Occipital lobe (tissue), 2 donors: Measurements from ENCODE around the gene POPDC2. TPM values are rescaled to one million over a fixed set of nuclear protein-coding genes. Genes with fewer than 3 reads are reported as not detected.

ENCODE experiments used
- DNase-seq: peaks from one replicate; lab custom pipeline; 2025; lab: John Stamatoyannopoulos, UW
- total RNA-seq: library from RNA; depleted of rRNA; stranded (reverse); fragments of >200 nt; gene quantifications from one replicate; pipeline ENCODE4 v1.2.3, GENCODE V29; 2014

The POPDC2 gene
- total RNA-seq, 1 donor from 2014 or later: 0.94 TPM

DNA sequence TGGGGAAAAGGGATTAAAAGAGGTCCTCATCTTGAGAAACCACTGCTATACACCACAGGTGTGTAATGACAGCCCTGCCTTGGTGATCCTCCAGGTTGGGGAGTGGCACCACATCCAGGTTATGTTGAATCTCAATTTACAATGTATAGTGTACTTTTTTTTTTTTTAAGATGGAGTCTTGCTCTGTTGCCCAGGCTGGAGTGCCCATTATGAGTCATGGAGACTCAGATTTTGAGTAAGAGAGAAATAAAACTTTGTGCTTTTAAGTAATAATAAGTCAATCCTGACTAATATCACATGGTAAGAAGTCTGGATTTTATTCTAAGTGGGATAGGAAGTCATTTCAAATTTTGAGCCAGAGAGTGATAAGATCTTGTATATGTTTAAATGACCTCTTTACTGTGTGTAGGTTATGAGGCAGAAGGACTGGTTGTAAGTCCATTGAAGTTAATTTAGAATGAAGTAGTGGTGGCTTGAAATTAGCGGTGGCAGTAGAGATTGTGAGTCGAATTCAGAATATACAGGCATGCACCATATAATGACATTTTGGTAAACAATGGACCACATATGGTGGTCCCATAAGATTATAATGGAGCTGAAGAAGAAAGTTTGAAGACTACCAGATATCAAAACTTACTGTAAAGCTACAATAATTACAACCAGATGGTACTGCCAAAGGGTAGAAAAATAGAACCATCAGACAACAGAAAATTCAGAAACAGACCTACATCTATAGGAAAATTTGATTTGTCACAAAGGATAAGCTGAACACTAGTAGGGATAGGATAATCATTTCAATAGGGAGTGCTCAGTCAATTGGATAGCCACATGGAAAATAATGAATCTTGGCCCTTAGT lies 20.7 kb downstream of the POPDC2 start:
- no peak for DNase-seq

DNA sequence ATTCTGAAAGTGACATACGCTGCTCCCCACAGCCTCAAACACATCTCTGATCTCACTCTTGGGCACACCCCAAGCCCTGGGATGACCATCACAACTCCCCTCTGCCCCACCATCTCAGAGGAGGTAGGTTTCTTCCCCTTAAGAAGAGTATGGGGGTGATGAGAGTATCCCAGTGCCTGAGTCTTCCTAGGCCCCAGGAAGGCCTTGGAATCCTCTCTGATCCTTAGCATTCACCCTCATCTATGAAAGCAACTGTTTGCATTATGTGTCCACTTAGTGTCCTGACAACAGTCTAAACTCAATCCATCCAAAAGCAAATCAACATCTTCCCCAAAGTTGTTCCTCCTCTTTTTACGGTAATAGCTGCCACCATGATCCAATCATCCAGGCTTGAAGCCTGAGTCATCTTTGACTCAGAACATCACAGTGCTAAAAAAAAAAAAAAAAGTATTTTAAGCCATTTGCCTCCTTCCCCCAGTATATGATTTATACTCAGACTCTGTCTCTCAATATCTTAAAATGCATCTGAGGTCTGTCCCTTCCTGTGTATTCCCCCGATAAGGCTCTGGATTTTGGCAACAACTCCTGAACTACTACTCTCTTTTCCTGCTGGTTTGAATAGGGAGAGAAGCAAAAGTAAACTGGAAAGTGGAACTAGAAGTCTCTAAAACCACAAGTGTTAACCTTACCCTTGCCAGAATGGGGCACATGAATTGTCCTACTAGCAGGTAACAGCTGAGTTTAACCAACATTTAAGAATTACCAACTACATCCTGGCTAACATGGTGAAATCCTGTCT lies 22.5 kb downstream of the POPDC2 start:
- no peak for DNase-seq

DNA sequence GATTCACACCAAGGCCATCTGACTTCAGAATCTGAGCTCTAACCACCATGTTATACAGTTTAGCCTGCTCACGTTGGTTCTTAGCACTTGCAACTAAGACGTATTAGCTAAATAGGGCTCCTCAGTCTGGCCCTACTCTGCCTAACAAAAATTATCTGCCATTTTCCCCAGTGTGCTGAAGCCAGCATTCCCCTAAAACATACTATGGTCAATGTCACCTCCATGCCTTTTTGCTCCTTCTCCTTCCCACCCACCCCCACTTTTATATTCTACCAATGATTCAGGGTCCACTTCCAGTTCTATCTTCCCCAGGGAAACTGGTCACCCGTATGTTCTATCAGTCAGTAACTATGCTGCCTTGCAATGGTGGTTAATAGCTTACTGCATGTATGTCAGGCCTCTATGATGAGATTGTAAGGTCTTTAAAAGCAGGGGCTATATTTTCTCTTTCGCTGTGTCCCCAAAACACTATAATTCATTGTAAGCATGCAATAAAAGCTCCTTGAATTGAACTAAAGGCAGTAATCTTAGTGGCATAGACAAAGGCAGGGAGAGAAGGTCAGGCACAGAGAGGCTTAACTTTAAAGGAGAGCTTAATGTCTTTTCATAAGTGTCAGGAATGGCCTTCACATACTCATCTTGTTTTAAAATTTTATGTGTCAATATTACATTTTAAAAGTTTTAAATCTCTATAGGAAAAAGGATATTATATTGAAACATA lies 23.3 kb downstream of the POPDC2 start:
- DNase-seq: no peak

DNA sequence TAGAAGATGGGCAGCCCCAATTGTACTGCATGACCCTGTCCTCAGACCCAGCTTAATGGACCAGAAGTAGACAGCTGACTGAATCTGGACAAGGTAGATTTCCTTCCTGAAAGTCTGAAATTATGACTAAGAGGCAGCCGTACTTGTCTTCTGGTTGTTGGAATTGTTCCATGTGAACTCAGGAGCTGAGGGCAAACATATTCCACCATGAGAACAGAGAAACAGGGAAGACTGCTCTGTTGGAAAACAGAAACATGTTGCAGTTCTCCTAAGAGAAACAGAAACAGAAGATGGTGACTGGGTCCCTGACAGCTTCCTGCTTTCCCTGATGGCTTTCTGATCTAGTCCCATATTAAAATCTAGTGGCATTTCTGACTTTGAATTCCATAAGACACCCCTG lies 24.1 kb downstream of the POPDC2 start:
- DNase-seq: no peak

DNA sequence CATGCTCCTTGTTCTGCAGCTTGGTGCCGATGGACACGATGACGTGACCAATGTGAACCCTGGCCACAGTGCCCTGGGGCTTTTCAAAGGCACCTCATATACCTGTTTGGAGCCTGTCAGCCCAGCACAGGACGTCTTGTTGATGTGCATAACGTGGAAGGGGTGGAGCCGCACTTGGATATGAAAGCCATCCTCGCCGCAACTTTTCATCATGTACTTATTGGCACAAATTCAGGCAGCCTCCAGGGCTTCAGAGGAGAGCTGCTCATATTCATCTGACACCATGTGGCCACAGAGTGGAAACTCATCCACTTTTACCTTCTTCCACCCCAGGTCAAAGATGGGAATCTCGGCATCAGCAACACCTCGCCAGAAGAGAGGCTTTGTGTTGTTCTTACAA lies 24.7 kb downstream of the POPDC2 start:
- DNase-seq: no peak

DNA sequence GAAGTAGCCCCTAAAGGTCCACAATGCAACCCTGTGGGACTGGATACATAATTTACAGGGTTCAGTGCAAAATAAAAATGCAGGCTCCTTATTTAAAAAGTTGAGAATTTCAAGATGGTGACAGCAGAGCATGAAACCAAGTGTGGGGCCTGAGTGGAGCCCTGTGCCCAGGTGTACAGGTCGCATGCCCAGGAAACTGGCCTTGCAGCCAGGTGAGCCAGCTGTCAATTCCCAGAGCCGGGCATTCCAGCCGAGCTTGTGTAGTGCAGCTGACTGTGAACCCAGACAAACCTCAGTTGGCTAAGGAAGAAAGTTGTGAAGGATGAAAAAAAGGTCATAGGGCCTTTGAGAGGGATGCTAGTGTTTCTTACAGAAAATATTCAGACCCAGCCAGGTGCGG lies 27.6 kb downstream of the POPDC2 start:
- DNase-seq: no peak

DNA sequence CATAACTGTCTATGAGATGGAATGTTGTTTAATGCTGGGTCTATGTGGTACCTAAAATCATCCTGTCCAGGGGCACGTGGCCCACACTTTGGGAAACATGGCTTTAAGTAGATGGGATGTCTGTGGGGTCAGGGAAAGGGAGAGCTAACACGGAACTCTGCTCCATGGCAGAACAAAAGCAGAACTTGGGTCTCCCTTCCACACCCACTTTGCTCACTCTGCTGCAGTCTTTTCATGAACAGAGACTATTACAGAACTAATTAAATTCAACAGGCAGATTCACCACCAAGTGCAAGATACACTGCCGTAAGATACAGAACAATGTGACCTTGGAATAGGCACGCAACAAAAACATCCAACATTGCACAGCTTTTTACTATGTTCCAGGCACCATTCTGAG lies 28.2 kb downstream of the POPDC2 start:
- DNase-seq: no peak

DNA sequence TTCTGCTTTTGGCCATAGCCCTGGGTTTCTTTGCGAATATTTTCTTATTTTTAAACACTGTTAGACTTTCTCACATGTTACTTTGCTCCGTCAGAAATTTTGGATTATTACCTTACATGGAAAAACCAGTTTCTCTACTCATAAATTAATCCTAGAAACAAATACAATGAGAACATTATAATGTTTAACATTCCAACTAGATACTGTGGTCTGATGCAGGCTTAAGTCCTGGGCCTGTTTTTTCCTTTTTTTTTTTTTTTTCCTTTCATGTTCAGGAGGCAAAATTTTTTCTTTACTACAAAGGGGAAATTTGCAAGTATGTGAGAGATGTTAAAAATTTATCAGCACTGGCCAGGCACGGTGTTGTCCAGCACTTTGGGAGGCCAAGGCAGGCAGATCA lies 28.9 kb downstream of the POPDC2 start:
- no peak for DNase-seq

DNA sequence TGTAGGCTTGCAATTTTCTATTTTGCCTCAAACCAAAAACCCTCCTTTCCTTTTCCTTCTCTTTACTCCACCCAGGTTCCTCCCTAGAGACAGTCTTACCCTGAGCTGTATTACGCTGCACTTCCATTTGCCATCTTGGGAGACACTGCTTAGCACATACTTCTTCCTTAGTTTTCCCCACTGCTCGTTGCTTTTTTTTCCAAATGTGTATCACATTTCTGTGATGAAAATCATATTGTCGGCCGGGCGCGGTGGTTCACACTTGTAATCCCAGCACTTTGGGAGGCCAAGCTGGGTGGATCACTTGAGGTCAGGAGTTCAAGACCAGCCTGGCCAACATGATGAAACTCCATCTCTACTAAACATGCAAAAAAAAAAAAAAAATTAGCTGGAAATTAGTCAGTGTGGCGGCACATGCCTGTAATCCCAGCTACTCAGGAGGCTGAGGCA lies 29.5 kb downstream of the POPDC2 start:
- DNase-seq: no peak

DNA sequence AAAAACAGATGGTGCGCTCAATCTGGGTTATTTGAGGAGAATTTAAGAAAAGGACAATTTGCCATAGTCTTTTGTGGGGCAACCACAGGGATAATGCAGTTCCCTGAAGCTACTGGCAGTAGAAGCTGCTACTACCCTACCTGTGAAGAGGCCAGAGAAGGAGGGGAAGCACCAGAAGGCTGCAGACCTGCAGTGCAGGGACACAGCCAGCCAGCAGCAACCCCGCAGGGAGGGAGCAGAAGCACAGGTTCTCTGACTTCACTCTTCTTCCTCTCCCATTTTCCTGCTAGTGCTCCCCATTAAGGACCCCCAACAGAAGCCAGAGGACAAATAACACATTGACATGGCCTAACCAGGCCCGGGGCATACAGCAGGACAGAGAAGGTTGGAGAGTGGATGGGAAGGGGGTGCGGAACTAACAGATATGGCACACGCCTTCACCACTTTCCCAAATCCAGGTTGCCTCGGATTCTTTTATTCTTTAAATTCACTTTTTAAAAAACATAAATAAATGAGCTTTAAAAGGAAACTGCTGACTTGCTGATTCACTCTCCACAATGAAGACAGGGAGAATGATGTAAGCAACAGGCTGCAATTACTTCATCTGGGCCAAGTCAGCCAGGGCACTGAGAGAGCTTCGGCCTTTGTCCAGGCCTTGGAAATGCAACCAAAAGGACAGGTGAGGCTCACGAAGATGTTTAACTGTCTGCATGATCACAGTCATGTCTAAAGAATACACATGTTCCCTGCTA lies 30.1 kb downstream of the POPDC2 start:
- DNase-seq: no peak

DNA sequence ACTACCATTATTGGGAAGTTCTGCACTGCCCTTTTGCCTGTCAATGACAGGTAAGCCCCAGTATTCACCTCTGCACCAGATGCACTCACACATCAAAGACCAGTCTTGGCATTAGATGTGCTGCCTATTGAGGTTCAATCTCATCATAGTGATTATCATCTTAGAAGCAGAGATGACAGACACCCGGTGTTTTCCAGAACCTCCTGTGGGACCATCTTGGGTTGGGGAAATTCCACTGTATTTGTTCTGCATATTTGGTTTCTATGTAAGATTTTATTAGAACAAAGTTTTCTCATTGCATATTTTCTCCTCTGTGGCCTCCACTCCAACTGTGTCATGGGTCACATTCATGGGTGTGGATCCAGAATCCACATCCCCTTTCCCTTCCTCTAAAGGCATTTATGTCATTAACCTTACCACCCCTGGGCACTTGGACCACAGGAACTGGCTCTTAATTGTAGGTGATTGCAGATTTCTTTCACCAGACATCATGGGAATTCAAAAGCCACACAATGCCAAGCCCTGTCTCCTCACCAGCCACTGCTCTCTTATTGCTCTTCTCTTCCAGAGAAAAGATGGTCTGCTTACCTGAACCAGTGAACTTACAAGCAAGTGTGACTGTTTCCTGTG lies 31.5 kb downstream of the POPDC2 start:
- DNase-seq: no peak

DNA sequence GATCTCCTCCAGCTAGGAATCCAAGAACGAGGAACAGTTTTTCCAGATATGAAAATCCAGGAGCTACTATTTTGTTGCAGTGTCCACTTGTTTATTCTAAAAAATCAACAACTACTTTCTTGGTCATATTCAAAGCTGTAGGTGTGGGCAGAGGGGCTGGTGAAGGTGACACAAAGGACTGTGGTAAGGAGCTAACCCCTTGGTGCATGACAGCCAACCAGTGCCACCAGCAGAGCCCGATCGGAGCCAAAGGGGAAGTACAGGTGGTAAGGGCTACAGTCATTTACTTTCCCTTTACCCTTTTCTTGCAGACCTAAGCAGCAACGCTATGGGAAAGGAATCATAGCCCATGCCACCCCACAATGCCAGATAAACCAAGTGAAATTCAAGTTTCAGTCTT lies 32.0 kb downstream of the POPDC2 start:
- no peak for DNase-seq

DNA sequence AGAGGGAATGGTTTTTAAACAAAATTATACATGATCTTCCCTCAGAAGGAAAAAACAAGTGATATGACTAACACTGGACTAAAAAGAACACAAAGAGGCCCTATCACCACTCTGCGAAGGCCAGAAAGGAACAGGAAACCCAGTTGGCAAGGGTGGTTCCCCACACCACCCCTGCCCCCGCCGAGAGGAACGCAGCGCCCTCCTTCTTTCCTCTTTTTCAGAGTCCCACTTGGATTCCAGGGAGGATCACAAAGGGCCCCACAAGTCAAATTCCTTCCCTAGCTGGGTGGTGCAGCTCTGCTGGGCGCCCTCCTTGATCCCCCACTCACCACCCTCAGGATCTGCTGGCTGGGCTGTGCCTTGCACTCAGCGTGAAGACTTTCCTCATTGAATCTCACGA lies 32.9 kb downstream of the POPDC2 start:
- no peak for DNase-seq

DNA sequence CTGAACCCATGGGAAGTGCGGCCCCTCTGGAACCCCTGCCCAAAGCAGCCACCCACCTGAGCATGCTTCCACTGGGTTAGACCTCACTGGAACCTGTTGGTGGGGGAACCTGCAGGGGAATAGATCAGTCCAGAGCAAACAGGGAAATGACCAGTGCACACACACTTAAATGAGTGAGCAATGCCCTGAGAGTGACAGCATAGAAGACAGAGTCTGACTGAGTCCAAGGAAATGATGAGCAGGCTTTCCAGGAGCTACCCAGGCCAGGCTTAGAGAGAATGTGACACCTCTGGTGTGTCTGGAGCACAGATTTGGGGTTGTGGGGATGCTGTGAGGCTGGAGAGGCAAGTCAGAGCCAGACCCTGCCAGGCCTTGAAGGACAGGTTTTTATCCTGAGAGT lies 34.2 kb downstream of the POPDC2 start:
- no peak for DNase-seq

DNA sequence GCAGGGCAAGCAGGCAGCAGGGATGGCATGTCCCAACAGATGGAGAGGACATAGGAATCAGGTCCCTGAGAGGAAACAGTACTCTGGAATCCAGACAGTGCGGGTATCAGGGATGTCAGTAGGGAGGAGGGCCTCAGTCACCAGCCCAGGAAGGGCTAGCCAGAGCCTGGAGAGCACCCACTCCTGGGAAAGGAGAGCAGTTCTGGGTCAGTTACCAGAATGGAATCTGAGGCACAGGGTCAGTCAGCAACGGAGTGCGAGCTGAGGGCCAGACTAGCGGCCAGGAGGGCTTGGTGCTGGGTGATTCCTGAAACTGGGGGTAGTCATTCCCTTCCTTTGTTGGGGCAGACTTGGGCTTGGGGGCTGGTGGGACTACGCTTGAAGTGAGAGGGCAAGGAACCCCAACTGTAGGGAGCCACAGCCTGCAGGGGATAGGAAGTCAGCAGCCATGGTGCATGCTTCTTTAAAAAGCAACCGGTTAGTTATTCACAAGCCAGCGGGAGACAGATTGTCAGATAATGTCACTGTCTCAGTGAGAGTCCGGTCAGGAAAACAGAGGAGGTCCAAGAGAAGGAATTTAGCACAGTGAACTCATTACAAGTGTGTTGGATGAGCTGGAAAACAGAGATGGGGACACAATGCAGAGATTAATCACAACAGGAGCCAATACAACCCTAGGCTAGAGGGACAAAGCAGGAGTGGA lies 34.8 kb downstream of the POPDC2 start:
- DNase-seq: no peak

DNA sequence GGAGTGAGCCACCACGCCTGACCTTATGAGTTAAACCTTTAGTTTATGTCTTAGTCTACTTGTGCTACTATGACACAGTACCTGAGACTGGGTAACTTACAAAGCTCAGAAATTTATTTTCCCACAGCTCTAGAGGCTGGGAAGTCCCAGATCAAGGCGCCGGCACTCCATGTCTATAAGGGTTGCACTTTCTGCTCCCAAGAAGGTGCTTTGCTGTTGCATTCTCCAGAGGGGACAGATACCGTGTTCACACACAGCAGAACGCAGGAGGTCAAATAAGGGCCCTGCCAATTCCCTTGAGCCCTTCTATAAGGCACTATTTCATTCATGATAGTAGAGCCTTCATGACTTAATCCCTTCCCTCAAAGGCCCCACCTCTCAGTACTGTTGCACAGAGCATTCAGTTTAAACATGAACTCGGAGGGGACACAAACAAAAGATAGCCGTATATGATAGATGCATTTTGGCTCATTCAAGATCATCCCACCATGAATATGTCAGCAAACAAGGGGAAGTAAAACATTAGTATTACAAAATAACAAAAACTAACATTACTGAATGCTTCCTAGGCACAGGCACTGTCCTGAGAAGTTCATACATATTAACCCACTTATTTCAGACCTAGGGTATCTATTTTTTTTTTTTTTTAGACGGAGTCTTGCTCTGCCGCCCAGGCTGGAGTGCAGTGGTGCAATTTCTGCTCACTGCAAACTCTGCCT lies 36.2 kb downstream of the POPDC2 start:
- DNase-seq: no peak

DNA sequence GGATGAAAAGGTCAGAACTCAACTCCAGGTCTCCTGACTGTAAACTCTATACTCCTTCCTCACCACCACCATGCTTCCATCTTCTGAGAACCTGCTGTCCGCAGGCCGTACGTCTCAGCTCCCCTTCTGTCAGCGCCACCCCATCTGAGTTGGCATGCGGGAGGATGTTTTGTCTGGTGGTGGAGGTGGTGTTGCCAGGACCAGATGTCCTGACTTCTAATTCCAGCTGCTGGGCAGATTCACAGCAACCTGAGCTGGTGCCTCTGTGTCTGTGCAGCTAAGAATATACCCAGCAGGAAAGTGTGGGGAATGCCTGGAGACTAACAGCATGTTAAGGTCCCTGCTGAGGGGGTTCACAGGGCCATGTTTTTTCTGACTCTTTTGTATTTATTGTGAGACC lies 39.5 kb downstream of the POPDC2 start:
- no peak for DNase-seq

DNA sequence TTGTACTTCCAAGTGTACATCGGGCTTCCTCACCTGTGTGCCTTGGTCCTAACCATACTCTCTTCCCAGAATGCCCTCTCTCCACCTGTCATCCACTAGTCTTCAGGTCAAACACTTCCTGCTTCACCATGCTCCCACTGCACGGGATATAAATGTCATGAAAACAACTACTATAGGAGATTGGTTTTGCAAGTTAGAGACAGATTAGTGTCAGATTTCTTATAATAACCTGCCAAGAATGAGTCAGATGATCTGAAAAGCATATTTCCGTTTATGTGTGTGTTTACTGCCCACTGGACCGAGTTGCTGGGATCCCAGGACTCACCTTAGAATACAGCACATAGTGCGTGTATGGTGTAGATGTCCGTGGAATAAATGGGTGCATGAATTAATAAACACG lies 41.3 kb downstream of the POPDC2 start:
- no peak for DNase-seq

DNA sequence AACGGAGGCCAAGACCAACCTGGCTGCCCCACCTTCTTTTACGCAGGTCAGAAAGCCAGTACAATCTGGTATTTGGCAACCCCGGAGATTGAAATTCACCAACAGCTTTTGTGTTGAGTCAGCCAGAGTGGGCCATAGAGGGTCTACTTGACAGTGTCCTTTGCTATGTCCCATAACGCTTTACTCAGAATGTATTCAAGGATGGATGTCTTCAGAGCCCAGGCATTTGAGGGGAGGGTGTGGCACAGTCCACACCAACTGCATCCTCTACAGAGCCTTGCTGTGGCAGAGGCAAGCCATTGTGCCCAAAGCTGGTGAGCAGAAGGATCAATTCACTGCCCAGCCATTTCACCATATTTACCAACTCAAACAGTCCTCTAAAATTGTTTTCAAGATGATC lies 44.3 kb downstream of the POPDC2 start:
- DNase-seq: no peak

DNA sequence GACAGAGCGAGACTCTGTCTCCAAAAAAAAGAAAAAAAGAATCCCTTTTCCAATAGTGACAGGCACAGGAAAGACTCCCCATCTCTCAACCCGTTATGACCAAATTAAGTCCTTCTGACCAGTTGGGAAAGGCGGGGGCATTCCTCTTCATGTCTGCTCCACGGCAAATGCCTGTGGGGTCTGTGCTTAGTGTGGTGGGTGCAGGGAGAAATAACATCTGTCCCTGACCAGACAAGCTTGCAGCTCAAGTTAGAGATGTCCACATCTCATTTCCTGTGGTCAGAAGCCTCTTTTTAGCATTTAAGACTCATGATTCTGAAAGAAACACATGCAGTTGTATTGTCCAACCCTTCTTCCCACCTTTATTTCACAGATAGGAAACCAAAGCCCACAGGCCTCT lies 46.5 kb downstream of the POPDC2 start:
- DNase-seq: no peak
